Karpas-422 (cell line): ENCODE measurements around the gene ZNF77. TPM values are rescaled to one million over a fixed set of nuclear protein-coding genes. Genes with fewer than 3 reads are reported as not detected.

Experiments used
- DNase-seq: peaks from one replicate; pipeline ENCODE4 v3.0.0-alpha.2; 2015
- H2AFZ ChIP-seq: fragments of 200-600 bp; sonication (generic); 2 replicates; pipeline ENCODE4 v1.6.1; 2014; ENCODE audit warnings: antibody characterized with exemption, low read length, mixed read lengths
- H3K27ac ChIP-seq: fragments of 200-600 bp; sonication (generic); 2 replicates; pipeline ENCODE4 v1.5.1; 2014; ENCODE audit warnings: mild to moderate bottlenecking, low read length, moderate library complexity
- H3K27me3 ChIP-seq: fragments of 200-600 bp; sonication (generic); 2 replicates; pipeline ENCODE4 v1.6.1; 2014; ENCODE audit warnings: low read length, mixed read lengths
- H3K36me3 ChIP-seq: fragments of 200-600 bp; sonication (generic); 2 replicates; pipeline ENCODE4 v1.6.1; 2014; ENCODE audit warnings: low read length, mixed read lengths; ENCODE audit not compliant: insufficient read depth
- H3K4me1 ChIP-seq: fragments of 200-600 bp; sonication (generic); 2 replicates; pipeline ENCODE4 v1.6.1; 2014; ENCODE audit warnings: mild to moderate bottlenecking, low read length, mixed read lengths
- H3K4me2 ChIP-seq: fragments of 200-600 bp; sonication (generic); 2 replicates; pipeline ENCODE4 v1.6.1; 2014; ENCODE audit warnings: low read length, low read depth, mild to moderate bottlenecking; ENCODE audit not compliant: poor library complexity, severe bottlenecking
- H3K4me3 ChIP-seq: fragments of 200-600 bp; sonication (generic); 2 replicates; pipeline ENCODE4 v1.5.1; 2014; ENCODE audit warnings: mild to moderate bottlenecking, antibody characterized with exemption, low read length, mixed read lengths
- H3K79me2 ChIP-seq: fragments of 200-600 bp; sonication (generic); 2 replicates; pipeline ENCODE4 v1.6.1; 2014; ENCODE audit warnings: mild to moderate bottlenecking, low read length, mixed read lengths
- H3K9ac ChIP-seq: fragments of 200-600 bp; sonication (generic); 2 replicates; pipeline ENCODE4 v1.6.0; 2014; ENCODE audit warnings: low read length
- H3K9me2 ChIP-seq: fragments of 200-600 bp; sonication (generic), shearing (Covaris generic); replicated peaks from 2 replicates; pipeline ENCODE4 v1.6.0; 2014; ENCODE audit warnings: mild to moderate bottlenecking, low read length, moderate library complexity; ENCODE audit not compliant: insufficient read depth
- H3K9me3 ChIP-seq: fragments of 300-700, 200-600 bp; sonication (generic); 2 replicates; pipeline ENCODE4 v1.6.1; 2014; ENCODE audit warnings: low read length, mixed read lengths
- H4K20me1 ChIP-seq: fragments of 200-600 bp; sonication (generic); 2 replicates; pipeline ENCODE4 v1.6.1; 2014; ENCODE audit warnings: mild to moderate bottlenecking, antibody characterized with exemption, low read length, low read depth; ENCODE audit not compliant: insufficient read depth
- total RNA-seq: library from RNA; depleted of rRNA; stranded (reverse); fragments of >200 nt; shearing (Covaris generic); gene quantifications from 2 replicates; pipeline ENCODE4 v1.2.3, GENCODE V29; 2014; ENCODE audit warnings: low replicate concordance

The ZNF77 gene
- total RNA-seq, 1 experiment from 2014 or later = not detected

DNA sequence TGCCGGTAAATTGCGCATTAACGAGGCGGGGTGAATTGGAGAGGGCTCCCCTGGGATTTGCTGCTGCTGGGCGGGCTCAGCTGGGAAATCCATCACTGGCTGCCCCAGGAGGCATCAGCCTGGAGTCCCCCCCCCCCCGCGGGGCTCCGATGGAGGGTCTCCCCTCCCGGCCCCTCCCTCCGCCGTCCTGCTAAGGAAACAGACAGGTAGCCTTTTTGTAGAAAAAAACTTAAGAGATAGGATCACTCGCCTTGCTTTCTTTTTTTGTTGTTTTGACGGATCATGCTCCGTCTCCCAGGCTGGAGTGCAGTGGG, 39.4 kb upstream of the ZNF77 start:
- H3K4me1 ChIP-seq = peaks cover 8% of the 10 kb centered on the region
- no peaks in the 10 kb centered on the region for H3K27me3 ChIP-seq
- H3K27ac ChIP-seq = no peak overlapping the region
- no peak overlapping the region for H3K4me2 ChIP-seq
- DNase-seq = no peak
- no peaks in the 10 kb centered on the region for H3K36me3 ChIP-seq
- H2AFZ ChIP-seq = no peak overlapping the region
- H3K9ac ChIP-seq = no peak overlapping the region
- no peak overlapping the region for H3K4me3 ChIP-seq
- no peaks in the 10 kb centered on the region for H3K79me2 ChIP-seq
- H3K9me2 ChIP-seq = no peaks in the 10 kb centered on the region
- H4K20me1 ChIP-seq = no peaks in the 10 kb centered on the region
- no peaks in the 10 kb centered on the region for H3K9me3 ChIP-seq

DNA sequence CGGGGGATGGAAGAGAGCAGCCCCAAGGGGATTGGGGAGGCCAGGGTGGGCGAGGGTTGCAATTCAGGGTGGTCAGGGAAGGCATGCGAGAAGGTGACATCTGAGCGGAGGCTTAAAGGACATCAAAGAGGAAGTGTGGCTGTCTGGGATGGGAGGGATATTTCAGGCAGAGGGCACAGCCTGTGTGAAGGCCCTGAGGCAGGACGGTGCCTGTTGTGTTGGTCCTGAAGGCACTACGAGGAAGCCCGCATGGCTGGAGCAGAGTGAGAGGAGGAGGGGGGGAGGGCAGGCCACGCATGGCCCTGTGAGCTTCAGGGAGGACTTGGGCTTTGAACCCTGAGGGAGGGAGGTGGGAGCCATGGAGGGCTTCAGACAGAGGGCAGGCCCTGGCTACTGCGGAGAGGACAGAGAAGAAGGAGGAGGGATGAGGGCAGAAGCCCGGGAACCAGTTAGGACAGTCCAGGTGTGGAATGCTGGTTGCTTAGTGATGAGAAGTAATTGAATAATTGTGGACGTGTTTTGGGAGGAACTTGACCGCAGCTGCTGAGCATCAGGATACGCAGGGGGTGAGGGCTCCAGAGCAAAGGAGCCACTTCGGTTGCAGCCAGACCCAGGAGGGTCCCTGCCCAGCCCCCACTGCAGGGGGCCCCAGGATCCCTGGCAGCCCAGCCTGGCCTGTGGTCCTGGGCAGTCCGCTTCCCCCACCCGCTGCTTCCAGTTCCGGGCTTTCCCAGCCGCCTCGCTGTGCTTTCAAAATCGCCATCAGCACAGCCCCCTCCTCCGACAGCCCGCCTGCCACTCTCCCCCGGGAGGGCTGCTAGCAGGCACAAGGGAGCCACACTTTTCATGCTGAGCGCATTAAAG, 38.8 kb upstream of the ZNF77 start:
- H3K27me3 ChIP-seq = no peaks in the 10 kb centered on the region
- no peaks in the 10 kb centered on the region for H3K9me2 ChIP-seq
- H3K79me2 ChIP-seq = no peaks in the 10 kb centered on the region
- H3K36me3 ChIP-seq = no peaks in the 10 kb centered on the region
- no peak overlapping the region for H3K27ac ChIP-seq
- H3K4me1 ChIP-seq = peaks cover 8% of the 10 kb centered on the region
- DNase-seq = peak; percentile 70
- no peak overlapping the region for H2AFZ ChIP-seq
- no peaks in the 10 kb centered on the region for H3K9me3 ChIP-seq
- no peak overlapping the region for H3K4me2 ChIP-seq
- no peak overlapping the region for H3K9ac ChIP-seq
- H3K4me3 ChIP-seq = no peak overlapping the region
- no peaks in the 10 kb centered on the region for H4K20me1 ChIP-seq

DNA sequence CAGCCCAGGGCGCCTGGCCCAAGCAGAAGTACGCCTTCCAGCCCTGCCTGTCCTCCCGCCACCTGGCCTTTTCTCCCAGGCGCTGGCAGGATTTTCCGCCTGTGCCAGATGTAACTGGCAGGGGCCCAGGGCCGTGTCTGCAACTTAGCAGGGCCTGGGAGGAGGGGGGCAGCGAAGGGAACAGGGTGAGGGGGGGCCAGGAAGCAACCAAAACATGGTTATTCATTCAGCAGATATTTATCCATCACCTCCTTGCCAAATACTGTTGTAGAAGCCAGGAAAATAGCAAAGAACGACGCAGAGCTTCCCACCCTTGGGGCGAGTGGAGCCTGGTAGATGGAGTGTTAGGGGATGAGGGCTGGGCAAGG, 38.2 kb upstream of the ZNF77 start:
- no peak overlapping the region for H3K4me3 ChIP-seq
- H4K20me1 ChIP-seq = no peaks in the 10 kb centered on the region
- no peak for DNase-seq
- no peaks in the 10 kb centered on the region for H3K27me3 ChIP-seq
- no peak overlapping the region for H2AFZ ChIP-seq
- H3K27ac ChIP-seq = no peak overlapping the region
- peaks cover 8% of the 10 kb centered on the region for H3K4me1 ChIP-seq
- H3K79me2 ChIP-seq = no peaks in the 10 kb centered on the region
- no peaks in the 10 kb centered on the region for H3K9me2 ChIP-seq
- no peaks in the 10 kb centered on the region for H3K9me3 ChIP-seq
- H3K9ac ChIP-seq = no peak overlapping the region
- H3K36me3 ChIP-seq = no peaks in the 10 kb centered on the region
- H3K4me2 ChIP-seq = no peak overlapping the region

DNA sequence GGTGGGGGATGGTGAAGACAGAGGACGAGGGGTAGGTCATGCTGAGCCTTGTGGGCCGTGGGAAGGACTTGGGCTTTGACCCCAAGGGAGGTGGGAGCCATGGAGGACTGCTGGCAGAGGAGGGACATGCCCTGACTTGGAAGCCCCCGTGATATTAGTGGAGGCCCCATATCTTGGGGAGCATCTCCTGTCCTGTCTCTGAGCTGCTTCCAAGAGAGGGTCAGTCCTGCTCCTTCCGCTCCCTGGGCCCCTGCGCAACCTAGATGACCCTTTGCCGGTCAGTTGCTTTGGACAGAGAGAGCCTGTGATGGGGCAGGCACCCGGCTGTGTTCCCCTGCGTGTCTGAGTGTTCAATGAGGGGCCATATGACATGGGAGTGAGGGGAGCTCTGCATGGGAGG, 37.8 kb upstream of the ZNF77 start:
- Histone ChIP-seq H3K27me3 (no peaks in the 10 kb centered on the region), H3K4me2 (no peak overlapping the region), H3K4me3 (no peak overlapping the region), H3K79me2 (no peaks in the 10 kb centered on the region), H2AFZ (no peak overlapping the region), H3K9ac (no peak overlapping the region), H3K9me3 (no peaks in the 10 kb centered on the region), H3K27ac (no peak overlapping the region), H3K9me2 (no peaks in the 10 kb centered on the region), H4K20me1 (no peaks in the 10 kb centered on the region), H3K36me3 (no peaks in the 10 kb centered on the region), H3K4me1 (peaks cover 12% of the 10 kb centered on the region)
- no peak for DNase-seq

DNA sequence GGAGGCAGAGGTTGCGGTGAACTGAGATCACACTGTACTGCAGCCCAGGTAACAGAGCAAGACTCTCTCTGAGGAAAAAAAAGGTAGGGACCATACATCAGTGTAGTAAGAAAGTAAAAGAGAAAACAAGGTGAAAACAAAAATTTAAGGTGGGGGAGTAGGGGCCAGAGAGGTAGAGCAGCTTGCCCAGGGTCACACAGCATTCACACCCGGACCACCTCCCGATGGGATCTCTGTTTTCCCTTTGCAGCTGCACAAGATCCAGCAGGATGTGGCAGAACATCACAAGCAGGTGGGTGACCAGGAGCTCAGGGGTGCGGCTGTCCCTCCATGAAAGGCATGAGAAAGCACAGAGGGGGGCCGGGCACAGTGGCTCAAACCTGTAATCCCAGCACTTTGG, 37.1 kb upstream of the ZNF77 start:
- H2AFZ ChIP-seq = no peak overlapping the region
- peaks cover 16% of the 10 kb centered on the region for H3K4me1 ChIP-seq
- H4K20me1 ChIP-seq = no peaks in the 10 kb centered on the region
- H3K4me3 ChIP-seq = no peak overlapping the region
- no peaks in the 10 kb centered on the region for H3K27me3 ChIP-seq
- H3K9me3 ChIP-seq = no peaks in the 10 kb centered on the region
- no peaks in the 10 kb centered on the region for H3K79me2 ChIP-seq
- H3K4me2 ChIP-seq = no peak overlapping the region
- no peak for DNase-seq
- H3K9ac ChIP-seq = no peak overlapping the region
- no peak overlapping the region for H3K27ac ChIP-seq
- no peaks in the 10 kb centered on the region for H3K36me3 ChIP-seq
- H3K9me2 ChIP-seq = no peaks in the 10 kb centered on the region

DNA sequence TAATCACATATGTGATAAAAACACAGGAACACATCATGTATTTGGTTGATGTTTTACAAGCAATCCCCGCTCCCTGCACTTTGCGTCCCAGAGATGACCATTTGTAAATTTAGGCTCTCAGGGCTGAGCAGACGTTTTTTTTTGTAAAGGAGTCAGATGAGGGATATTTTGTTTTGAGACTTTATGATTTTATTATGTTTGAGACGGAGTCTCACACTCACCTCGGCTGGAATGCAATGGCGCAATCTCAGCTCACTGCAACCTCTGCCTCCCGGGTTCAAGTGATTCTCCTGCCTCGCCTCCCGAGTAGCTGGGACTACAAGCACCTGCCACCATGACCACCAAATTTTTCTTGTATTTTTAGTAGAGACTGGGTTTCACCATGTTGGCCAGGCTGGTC, 34.0 kb upstream of the ZNF77 start:
- Histone ChIP-seq H3K9ac (no peak overlapping the region), H3K9me3 (no peaks in the 10 kb centered on the region), H3K4me2 (no peak overlapping the region), H3K27ac (no peak overlapping the region), H2AFZ (no peak overlapping the region), H3K79me2 (no peaks in the 10 kb centered on the region), H4K20me1 (no peaks in the 10 kb centered on the region), H3K36me3 (no peaks in the 10 kb centered on the region), H3K4me1 (peaks cover 16% of the 10 kb centered on the region), H3K27me3 (no peaks in the 10 kb centered on the region), H3K9me2 (no peaks in the 10 kb centered on the region), H3K4me3 (no peak overlapping the region)
- no peak for DNase-seq

DNA sequence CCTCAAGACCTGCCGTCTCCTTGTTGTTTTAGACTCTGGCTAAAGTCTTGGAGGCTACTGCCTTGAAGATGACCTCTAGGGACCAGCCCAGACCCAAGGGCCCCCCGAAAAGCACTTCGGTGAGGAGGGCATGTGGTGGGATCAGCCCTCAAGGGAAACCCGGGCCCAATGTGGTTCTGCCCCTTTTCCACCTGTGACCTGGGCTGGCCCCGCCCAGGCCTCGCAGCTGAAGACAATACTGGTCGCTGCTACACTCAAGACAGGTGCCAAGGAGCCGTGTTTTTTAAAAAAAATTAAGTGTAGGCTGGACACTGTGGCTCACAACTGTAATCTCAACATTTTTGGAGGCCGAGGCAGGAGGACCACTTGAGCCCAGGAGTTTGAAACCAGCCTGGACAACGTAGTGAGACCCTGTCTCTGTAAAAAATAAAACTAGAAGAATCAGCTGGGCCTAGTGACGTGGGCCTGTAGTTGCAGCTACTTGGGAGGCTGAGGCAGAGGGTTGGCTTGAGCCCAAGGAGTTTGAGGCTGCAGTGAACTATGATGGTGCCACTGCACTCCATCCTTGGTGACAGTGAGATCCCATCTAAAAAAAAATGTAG, 33.5 kb upstream of the ZNF77 start:
- no peak overlapping the region for H2AFZ ChIP-seq
- H3K9me2 ChIP-seq = no peaks in the 10 kb centered on the region
- no peak overlapping the region for H3K27ac ChIP-seq
- DNase-seq = no peak
- no peaks in the 10 kb centered on the region for H4K20me1 ChIP-seq
- H3K4me2 ChIP-seq = peak overlapping the region; percentile 63
- no peaks in the 10 kb centered on the region for H3K36me3 ChIP-seq
- peak overlapping the region; percentile 56; the same call in 1 of the 2 replicates for H3K4me3 ChIP-seq
- no peaks in the 10 kb centered on the region for H3K27me3 ChIP-seq
- no peaks in the 10 kb centered on the region for H3K9me3 ChIP-seq
- H3K4me1 ChIP-seq = peaks cover 14% of the 10 kb centered on the region
- H3K79me2 ChIP-seq = no peaks in the 10 kb centered on the region
- peak overlapping the region; percentile 58; the same call in 1 of the 2 replicates for H3K9ac ChIP-seq

DNA sequence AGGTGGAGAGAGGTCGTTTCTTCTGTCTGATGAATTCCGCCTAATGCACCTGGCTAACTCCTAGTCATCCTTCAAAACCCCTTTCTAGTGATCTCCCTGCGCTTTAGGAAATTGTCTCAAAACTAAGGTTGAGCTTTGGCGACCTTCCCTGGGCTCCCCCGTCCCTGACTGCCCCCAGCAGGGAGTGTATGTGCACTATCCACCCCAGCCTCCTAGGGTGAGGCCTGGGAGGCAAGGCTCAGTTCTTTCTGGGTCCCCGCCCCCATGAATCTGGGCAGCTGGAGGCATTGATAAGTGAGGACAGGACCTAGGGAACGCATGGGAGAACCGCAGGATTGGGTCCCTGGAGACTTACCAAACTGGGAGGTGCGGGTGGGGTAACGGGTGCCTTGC, 33.0 kb upstream of the ZNF77 start:
- Histone ChIP-seq H3K9me3 (no peaks in the 10 kb centered on the region), H3K9ac (peak overlapping the region; percentile 58), H4K20me1 (no peaks in the 10 kb centered on the region), H3K9me2 (no peaks in the 10 kb centered on the region), H3K27ac (no peak overlapping the region), H3K4me1 (peaks cover 14% of the 10 kb centered on the region), H2AFZ (peak overlapping the region; percentile 60; the same call in 1 of the 2 replicates), H3K36me3 (no peaks in the 10 kb centered on the region), H3K4me2 (peak overlapping the region; percentile 63), H3K27me3 (no peaks in the 10 kb centered on the region), H3K4me3 (peak overlapping the region; percentile 56), H3K79me2 (no peaks in the 10 kb centered on the region)
- no peak for DNase-seq
